Retinal pigment epithelial cell (primary cell): Measurements from ENCODE around the gene FAM180A.
"Not testable (repeated sequence)": the region's sequence is repeated elsewhere in the genome, so short reads cannot be mapped to it uniquely, and the experiment has no call there.

Experiments
- DNase-seq: peaks from one replicate; pipeline ENCODE4 v3.0.0-alpha.2; 2010; ENCODE audit warnings: low read depth
- H3K4me3 ChIP-seq: 2 replicates; pipeline ENCODE4 v1.5.1; 2011; ENCODE audit warnings: mild to moderate bottlenecking, low read length, control low read depth, moderate library complexity
- TF ChIP-seq, protein P1 (sequence below): conservative IDR thresholded peaks from 2 replicates; pipeline ENCODE4 v1.5.1; 2011; ENCODE audit warnings: low read depth, low read length, control low read depth, inconsistent platforms

The FAM180A gene

DNA sequence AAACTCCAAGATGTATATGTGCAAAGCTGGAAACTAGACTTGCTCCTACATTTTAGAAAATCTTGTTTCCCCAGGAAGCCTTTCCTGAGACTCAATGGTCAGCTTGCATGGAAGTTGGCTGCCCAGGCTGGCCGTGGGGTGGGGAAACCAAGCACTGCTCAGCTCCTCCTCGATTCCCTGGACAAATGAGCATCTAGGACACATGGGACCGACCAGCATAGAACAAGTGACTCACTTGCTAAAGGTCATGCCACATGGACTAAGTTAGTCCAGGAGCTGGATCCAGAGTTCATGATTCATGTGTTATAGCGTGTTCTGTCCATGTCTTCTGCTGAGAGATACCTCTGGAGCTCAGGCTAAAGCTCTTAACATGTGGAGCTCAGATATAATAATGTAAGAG, 6.2 kb downstream of the FAM180A start:
- DNase-seq, result no peak
- H3K4me3 ChIP-seq, result no peak overlapping the region
- TF ChIP-seq, protein P1, sequence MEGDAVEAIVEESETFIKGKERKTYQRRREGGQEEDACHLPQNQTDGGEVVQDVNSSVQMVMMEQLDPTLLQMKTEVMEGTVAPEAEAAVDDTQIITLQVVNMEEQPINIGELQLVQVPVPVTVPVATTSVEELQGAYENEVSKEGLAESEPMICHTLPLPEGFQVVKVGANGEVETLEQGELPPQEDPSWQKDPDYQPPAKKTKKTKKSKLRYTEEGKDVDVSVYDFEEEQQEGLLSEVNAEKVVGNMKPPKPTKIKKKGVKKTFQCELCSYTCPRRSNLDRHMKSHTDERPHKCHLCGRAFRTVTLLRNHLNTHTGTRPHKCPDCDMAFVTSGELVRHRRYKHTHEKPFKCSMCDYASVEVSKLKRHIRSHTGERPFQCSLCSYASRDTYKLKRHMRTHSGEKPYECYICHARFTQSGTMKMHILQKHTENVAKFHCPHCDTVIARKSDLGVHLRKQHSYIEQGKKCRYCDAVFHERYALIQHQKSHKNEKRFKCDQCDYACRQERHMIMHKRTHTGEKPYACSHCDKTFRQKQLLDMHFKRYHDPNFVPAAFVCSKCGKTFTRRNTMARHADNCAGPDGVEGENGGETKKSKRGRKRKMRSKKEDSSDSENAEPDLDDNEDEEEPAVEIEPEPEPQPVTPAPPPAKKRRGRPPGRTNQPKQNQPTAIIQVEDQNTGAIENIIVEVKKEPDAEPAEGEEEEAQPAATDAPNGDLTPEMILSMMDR, result no peak

DNA sequence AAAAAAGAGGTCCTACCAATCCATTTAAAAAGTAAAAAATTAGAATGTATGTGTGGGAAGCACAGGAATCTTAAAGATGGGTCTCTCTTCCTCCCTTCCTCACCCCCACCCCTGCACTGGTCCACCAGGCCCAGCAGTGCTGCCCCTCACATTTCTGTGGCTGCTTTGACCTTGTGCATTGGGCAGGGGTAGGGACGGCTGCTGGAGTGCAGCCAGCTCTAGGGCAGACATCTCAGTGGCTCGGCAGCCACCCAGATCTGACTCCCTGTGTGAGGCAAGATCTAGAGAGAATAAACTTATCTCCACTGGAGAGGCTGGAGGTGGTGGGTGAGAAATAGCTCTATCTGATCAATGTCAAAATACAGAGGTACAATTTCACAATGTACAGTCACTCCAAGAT, 6.7 kb downstream of the FAM180A start:
- no peak for DNase-seq
- H3K4me3 ChIP-seq, result no peak overlapping the region
- TF ChIP-seq, protein P1, result no peak

DNA sequence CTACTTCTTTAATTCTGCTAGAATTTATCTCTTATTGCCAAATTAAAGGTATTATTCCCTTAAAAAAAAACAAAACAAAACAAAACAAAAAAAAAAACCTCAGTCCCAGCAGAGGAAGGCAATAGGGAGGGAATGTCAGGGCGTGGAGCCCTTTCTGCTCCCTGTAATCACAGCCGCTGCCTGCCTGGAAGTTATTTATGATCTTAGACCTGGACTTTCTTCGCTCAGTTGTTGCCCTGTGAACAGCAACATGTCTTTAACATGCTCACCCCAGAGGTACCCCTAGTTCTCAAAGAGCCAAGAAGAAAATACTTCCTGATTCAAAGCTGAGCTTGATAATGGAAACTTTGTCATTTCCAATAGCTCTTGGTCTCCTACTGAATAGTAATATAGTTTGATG, 7.7 kb downstream of the FAM180A start:
- H3K4me3 ChIP-seq, result no peak overlapping the region
- TF ChIP-seq, protein P1, result no peak
- no peak for DNase-seq

- not testable (repeated sequence) for DNase-seq, H3K4me3 ChIP-seq
Observed at GRCh38 chr7:135737306-135737647, 11.3 kb downstream of the FAM180A start.

- H3K4me3 ChIP-seq, result no peak overlapping the region
- DNase-seq, result no peak
- TF ChIP-seq, protein P1, result no peak
Observed at GRCh38 chr7:135736586-135737305, 11.9 kb downstream of the FAM180A start.

DNA sequence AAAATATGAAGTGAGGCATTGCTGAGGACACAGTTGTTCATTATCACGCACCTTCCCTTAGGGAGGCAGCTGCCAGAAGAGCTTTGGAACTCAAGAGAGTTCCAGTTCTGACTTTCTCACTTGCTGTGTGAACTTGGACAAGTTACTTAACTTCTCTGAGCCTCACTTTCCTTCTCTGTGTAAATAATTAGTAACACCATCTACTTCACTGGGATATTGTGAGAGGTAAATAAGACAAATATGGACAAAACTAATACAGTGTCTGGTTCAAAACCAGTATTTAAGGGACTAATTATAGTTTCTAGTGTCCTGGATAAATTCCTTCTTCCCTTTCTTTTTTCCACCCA, 14.3 kb downstream of the FAM180A start:
- TF ChIP-seq, protein P1, result no peak
- no peak for DNase-seq
- H3K4me3 ChIP-seq, result no peak overlapping the region

GRCh38 chr7:135733603-135734342, 14.8 kb downstream of the FAM180A start:
- TF ChIP-seq, protein P1, result no peak
- H3K4me3 ChIP-seq, result no peak overlapping the region
- DNase-seq, result no peak
